HepG2 (cell line): Measurements from ENCODE around the gene CAT. TPM values are rescaled to one million over a fixed set of nuclear protein-coding genes. Genes with fewer than 3 reads are reported as not detected.
A peak's percentile ranks its signal among the peaks of the same experiment; 100 is the strongest.

ENCODE experiments used
- BHLHE40 ChIP-seq: IDR thresholded peaks from 2 replicates; pipeline ENCODE4 v1.6.1; 2011; ENCODE audit warnings: low read length, improper control_type of control experiment
- ETV5 ChIP-seq: IDR thresholded peaks from 2 replicates; pipeline ENCODE4 v1.6.1; 2018; ENCODE audit warnings: missing biosample characterization, missing genetic modification reagents, inconsistent platforms, borderline replicate concordance
- GPN1 ChIP-seq: sonication (generic); formaldehyde crosslinking; IDR thresholded peaks from 2 replicates; pipeline ENCODE4 v1.5.1; 2020; ENCODE audit warnings: missing genetic modification reagents, borderline replicate concordance
- HINFP ChIP-seq: sonication (generic); formaldehyde crosslinking; IDR thresholded peaks from 2 replicates; pipeline ENCODE4 v1.4.0; 2020; ENCODE audit warnings: low read depth, mild to moderate bottlenecking, missing genetic modification reagents
- KLF6 ChIP-seq: IDR thresholded peaks from 2 replicates; pipeline ENCODE4 v1.8.0; 2016; ENCODE audit warnings: missing biosample characterization, missing genetic modification reagents
- LCORL ChIP-seq, 2 experiments: fragments of 450-650 bp in 1 of 2; sonication (generic) in 1 of 2; formaldehyde crosslinking in 1 of 2; IDR thresholded peaks; 2 replicates each; pipeline versions ENCODE4 v1.5.0 to v1.6.1; 2017 to 2020; ENCODE audit warnings: antibody characterized with exemption in 1 of 2, missing genetic modification reagents in 1 of 2
- MBD4 ChIP-seq: IDR thresholded peaks from 2 replicates; pipeline ENCODE4 v1.6.1; 2012; ENCODE audit warnings: low read length, inconsistent platforms, borderline replicate concordance
- NAIF1 ChIP-seq: sonication (generic); formaldehyde crosslinking; IDR thresholded peaks from 2 replicates; pipeline ENCODE4 v1.5.0; 2020; ENCODE audit warnings: mild to moderate bottlenecking, missing genetic modification reagents, borderline replicate concordance
- NCOA5 ChIP-seq: sonication (generic); formaldehyde crosslinking; IDR thresholded peaks from 2 replicates; pipeline ENCODE4 v1.4.0; 2020; ENCODE audit warnings: missing genetic modification reagents
- NONO ChIP-seq, 2 experiments: fragments of 450-650 bp in 1 of 2; sonication (generic) in 1 of 2; formaldehyde crosslinking in 1 of 2; IDR thresholded peaks in 1 of 2; conservative IDR thresholded peaks in 1 of 2; 2 replicates each; pipeline versions ENCODE4 v1.6.1 to v1.8.0; 2017 to 2022; ENCODE audit warnings: mild to moderate bottlenecking in 1 of 2, missing genetic modification reagents in 1 of 2, moderate library complexity in 1 of 2
- PHF21A ChIP-seq: sonication (generic); formaldehyde crosslinking; IDR thresholded peaks from 2 replicates; pipeline ENCODE4 v1.5.0; 2020; ENCODE audit warnings: mild to moderate bottlenecking, missing genetic modification reagents
- RFXANK ChIP-seq: IDR thresholded peaks from 2 replicates; pipeline ENCODE4 v1.6.1; 2016
- SIX1 ChIP-seq: sonication (generic); formaldehyde crosslinking; IDR thresholded peaks from 2 replicates; pipeline ENCODE4 v1.4.0; 2020; ENCODE audit warnings: missing genetic modification reagents, borderline replicate concordance
- SMAD1 ChIP-seq: sonication (generic); formaldehyde crosslinking; IDR thresholded peaks from 2 replicates; pipeline ENCODE4 v1.4.0; 2020; ENCODE audit warnings: missing genetic modification reagents, low read depth, mild to moderate bottlenecking, borderline replicate concordance
- SMAD9 ChIP-seq: sonication (generic); formaldehyde crosslinking; IDR thresholded peaks from 2 replicates; pipeline ENCODE4 v1.5.1; 2020; ENCODE audit warnings: mild to moderate bottlenecking, missing genetic modification reagents
- SRF ChIP-seq: IDR thresholded peaks from 2 replicates; pipeline ENCODE4 v1.6.1; 2011; ENCODE audit warnings: mild to moderate bottlenecking, low read depth, low read length, moderate library complexity
- SRSF4 ChIP-seq: fragments of 200-400 bp; formaldehyde crosslinking; IDR thresholded peaks from one replicate; pipeline ENCODE4 v1.6.1; 2018; ENCODE audit warnings: mild to moderate bottlenecking, low read depth, low read length, moderate library complexity; ENCODE audit not compliant: poor library complexity, severe bottlenecking
- THAP7 ChIP-seq: sonication (generic); formaldehyde crosslinking; IDR thresholded peaks from 2 replicates; pipeline ENCODE4 v1.8.1; 2023; ENCODE audit warnings: mild to moderate bottlenecking, missing genetic modification reagents
- ZFY ChIP-seq: sonication (generic); formaldehyde crosslinking; IDR thresholded peaks from 2 replicates; pipeline ENCODE4 v1.4.0; 2020; ENCODE audit warnings: missing genetic modification reagents
- ZNF512B ChIP-seq: sonication (generic); formaldehyde crosslinking; IDR thresholded peaks from 2 replicates; pipeline ENCODE4 v1.5.1; 2020; ENCODE audit warnings: missing genetic modification reagents, mild to moderate bottlenecking, borderline replicate concordance
- ZNF530 ChIP-seq: sonication (generic); formaldehyde crosslinking; IDR thresholded peaks from 2 replicates; pipeline ENCODE4 v1.5.0; 2020; ENCODE audit warnings: low read depth, mild to moderate bottlenecking, missing genetic modification reagents
- ZNF615 ChIP-seq: sonication (generic); formaldehyde crosslinking; IDR thresholded peaks from 2 replicates; pipeline ENCODE4 v1.5.0; 2020; ENCODE audit warnings: mild to moderate bottlenecking, missing genetic modification reagents, borderline replicate concordance
- ZNF775 ChIP-seq: sonication (generic); formaldehyde crosslinking; IDR thresholded peaks from 2 replicates; pipeline ENCODE4 v1.4.0; 2020; ENCODE audit warnings: missing genetic modification reagents, mild to moderate bottlenecking, moderate library complexity, borderline replicate concordance
- ZNF891 ChIP-seq: sonication (generic); formaldehyde crosslinking; IDR thresholded peaks from 2 replicates; pipeline ENCODE4 v1.5.0; 2020; ENCODE audit warnings: mild to moderate bottlenecking, missing genetic modification reagents
- polyA plus RNA-seq, 8 experiments: library from polyadenylated mRNA; depleted of rRNA in 3 of 8; stranded (reverse) in 7 of 8; unstranded in 1 of 8; fragments of >200 nt; fragmentation: Illumina TruSeq in 4 of 8; extraction: Trizol in 4 of 8; gene quantifications; 2 replicates each; pipeline versions ENCODE4 v1.2.1 to v1.2.3, GENCODE V29; 2011 to 2016; ENCODE audit warnings: low read depth in 4 of 8, missing spikeins in 1 of 8, mixed read lengths in 1 of 8; ENCODE audit not compliant: insufficient read depth in 1 of 8
- total RNA-seq, 5 experiments: library from RNA; depleted of rRNA; stranded (reverse); fragments of >200 nt; fragmentation: Illumina TruSeq; extraction: Trizol; gene quantifications; 2 replicates each; pipeline ENCODE4 v1.2.3, GENCODE V29; 2016; ENCODE audit warnings: low read depth in 1 of 5

Gene CAT
- total and polyA plus RNA-seq, 2 of the 13 experiments (the other 11 are each of a cell fraction or from before 2014, with no cell fraction given) = 107 to 136 TPM

- TF ChIP-seq ZNF512B (CRISPR knock-in tag) = 0 out of 2 replicates have a peak, but pooled peaks have one; percentile 24
- no peak for TF ChIP-seq NCOA5 (CRISPR knock-in tag)
- TF ChIP-seq LCORL (IDR thresholded peaks at IDR 0.05) = no peak
- peak; percentile 88 for TF ChIP-seq LCORL (CRISPR knock-in tag; IDR thresholded peaks at IDR 0.05)
- peak; percentile 92 for TF ChIP-seq ZFY
- peak; percentile 89 for TF ChIP-seq PHF21A (CRISPR knock-in tag)
- no peak for TF ChIP-seq NONO (IDR thresholded peaks at IDR 0.05)
- peak; percentile 60 for TF ChIP-seq NONO (CRISPR knock-in tag; conservative IDR thresholded peaks at IDR 0.05)
- no peak for TF ChIP-seq ZNF891 (CRISPR knock-in tag)
- no peak; the same call in 1 of the 2 replicates for TF ChIP-seq ETV5
- TF ChIP-seq SRF = no peak
- TF ChIP-seq NAIF1 (CRISPR knock-in tag) = 0 out of 2 replicates have a peak, but pooled peaks have one; percentile 37
- TF ChIP-seq SRSF4 = no peak
- 0 out of 2 replicates have a peak, but pooled peaks have one; percentile 5 for TF ChIP-seq ZNF775 (CRISPR knock-in tag)
- no peak for TF ChIP-seq ZNF615 (CRISPR knock-in tag)
- peak; percentile 85; the same call in 1 of the 2 replicates for TF ChIP-seq SMAD9
- no peak for TF ChIP-seq SIX1 (CRISPR knock-in tag)
- 0 out of 2 replicates have a peak, but pooled peaks have one; percentile 69 for TF ChIP-seq HINFP
- TF ChIP-seq RFXANK (CRISPR knock-in tag) = peak; percentile 20; the same call in 1 of the 2 replicates
- TF ChIP-seq THAP7 (CRISPR knock-in tag) = no peak
- TF ChIP-seq SMAD1 = no peak
- TF ChIP-seq ZNF530 (CRISPR knock-in tag) = no peak
- TF ChIP-seq GPN1 (CRISPR knock-in tag) = no peak
- TF ChIP-seq KLF6 (CRISPR knock-in tag) = no peak
- no peak for TF ChIP-seq MBD4
- no peak for TF ChIP-seq BHLHE40
Measured at GRCh38 chr11:34438529-34439507, at the start of gene CAT (continued).
